ENCODE data around the gene LOXL1. TPM values are rescaled to one million over a fixed set of nuclear protein-coding genes. Genes with fewer than 3 reads are reported as not detected.

LOXL1 gene
- total RNA-seq, 2 donors from 2014 or later = 94.6 to 110 TPM

- intact Hi-C loops (cut with DNase I) = loop anchor here in 1 of 2 donors (10.0 kb wide), 1 partner anchor 332 kb away; no protein-coding TSS in a partner anchor
- peak; percentile 87 for DNase-seq (ENCODE audit: low spot score)
These were observed 57.0 kb downstream of the LOXL1 start for GRCh38 chr15:73983211-73983727.

GRCh38 chr15:73983773-73984172 is 57.5 kb downstream of the LOXL1 start:
- intact Hi-C loops (cut with DNase I) = loop anchor here in 1 of 2 donors (10.0 kb wide), 1 partner anchor 331 kb away; no protein-coding TSS in a partner anchor
- DNase-seq (ENCODE audit: low spot score) = no peak

- intact Hi-C loops (cut with DNase I) = loop anchor here in 1 of 2 donors (10.0 kb wide), 1 partner anchor 330 kb away; no protein-coding TSS in a partner anchor
- DNase-seq (ENCODE audit: low spot score) = peak; percentile 80
These were observed 58.1 kb downstream of the LOXL1 start for GRCh38 chr15:73984208-73984979.

GRCh38 chr15:73985101-73985873 is 59.0 kb downstream of the LOXL1 start:
- peak; percentile 63 for DNase-seq (ENCODE audit: low spot score)

GRCh38 chr15:73986055-73986775 is 60.0 kb downstream of the LOXL1 start:
- intact Hi-C loops (cut with DNase I) = loop anchor here in 1 of 2 donors (5.0 to 10.0 kb wide), 2 partner anchors 61 to 329 kb away; no protein-coding TSS in a partner anchor
- DNase-seq (ENCODE audit: low spot score) = peak; percentile 64

More at GRCh38 chr15:73985101-73985873, 59.0 kb downstream of the LOXL1 start:
- intact Hi-C loops (cut with DNase I) = loop anchor here in 1 of 2 donors (5.0 to 10.0 kb wide), 2 partner anchors 62 to 330 kb away; no protein-coding TSS in a partner anchor

- DNase-seq (ENCODE audit: low spot score) = peak; percentile 9
- intact Hi-C loops (cut with DNase I) = loop anchor here in 1 of 2 donors (5.0 to 10.0 kb wide), 2 partner anchors 61 to 328 kb away; no protein-coding TSS in a partner anchor
These were observed 60.5 kb downstream of the LOXL1 start for GRCh38 chr15:73986776-73987056.

- intact Hi-C loops (cut with DNase I) = loop anchor here in 1 of 2 donors (5.0 to 10.0 kb wide), 2 partner anchors 60 to 328 kb away; no protein-coding TSS in a partner anchor
- peak; percentile 48 for DNase-seq (ENCODE audit: low spot score)
These were observed 61.0 kb downstream of the LOXL1 start for GRCh38 chr15:73987250-73987649.

GRCh38 chr15:73987681-73988444 is 61.6 kb downstream of the LOXL1 start:
- intact Hi-C loops (cut with DNase I) = loop anchor here in 1 of 2 donors (5.0 to 10.0 kb wide), 2 partner anchors 59 to 327 kb away; no protein-coding TSS in a partner anchor
- DNase-seq (ENCODE audit: low spot score) = peak; percentile 76

GRCh38 chr15:73988445-73988969 is 62.2 kb downstream of the LOXL1 start:
- intact Hi-C loops (cut with DNase I) = loop anchor here in 1 of 2 donors (5.0 to 10.0 kb wide), 2 partner anchors 59 to 326 kb away; no protein-coding TSS in a partner anchor
- DNase-seq (ENCODE audit: low spot score) = peak; percentile 78

- DNase-seq (ENCODE audit: low spot score) = peak; percentile 84
- intact Hi-C loops (cut with DNase I) = loop anchor here in 1 of 2 donors (5.0 to 10.0 kb wide), 2 partner anchors 58 to 326 kb away; no protein-coding TSS in a partner anchor
These were observed 62.9 kb downstream of the LOXL1 start for GRCh38 chr15:73989001-73989798.

- peak; percentile 75 for DNase-seq (ENCODE audit: low spot score)
- intact Hi-C loops (cut with DNase I) = loop anchor here in 1 of 2 donors (1.0 kb wide), 1 partner anchor 38 kb away; no protein-coding TSS in a partner anchor
These were observed 64.2 kb downstream of the LOXL1 start for GRCh38 chr15:73990250-73991005.

- intact Hi-C loops (cut with DNase I) = no loop called here
- DNase-seq (ENCODE audit: low spot score) = peak; percentile 94
These were observed 65.0 kb downstream of the LOXL1 start for GRCh38 chr15:73991260-73991659.

- DNase-seq (ENCODE audit: low spot score) = peak; percentile 98
- intact Hi-C loops (cut with DNase I) = no loop called here
These were observed 65.7 kb downstream of the LOXL1 start, which contains the start of gene STOML1 for GRCh38 chr15:73991726-73992593. Gene STOML1 (minus strand): TSS chr15:73992295. CDS start chr15:73992223, 72 bp downstream.

- intact Hi-C loops (cut with DNase I) = no loop called here
- no peak for DNase-seq (ENCODE audit: low spot score)
These were observed 66.3 kb downstream of the LOXL1 start for GRCh38 chr15:73992594-73992898.

- peak; percentile 61 for DNase-seq (ENCODE audit: low spot score)
- intact Hi-C loops (cut with DNase I) = no loop called here
These were observed 67.1 kb downstream of the LOXL1 start for GRCh38 chr15:73993211-73993994.

All from posterior vena cava (tissue), 2 donors.